ENCODE data around the gene PURB. TPM values are rescaled to one million over a fixed set of nuclear protein-coding genes. Genes with fewer than 3 reads are reported as not detected.

The PURB gene
- total and polyA plus RNA-seq, 9 of the 15 experiments (the other 6 are each of a cell fraction or from before 2014, with no cell fraction given), result 1.6 to 14.1 (median 8.8) TPM

GRCh38 chr7:44885394-44886317, at the start of gene PURB (continued):
- TF ChIP-seq, protein P1, sequence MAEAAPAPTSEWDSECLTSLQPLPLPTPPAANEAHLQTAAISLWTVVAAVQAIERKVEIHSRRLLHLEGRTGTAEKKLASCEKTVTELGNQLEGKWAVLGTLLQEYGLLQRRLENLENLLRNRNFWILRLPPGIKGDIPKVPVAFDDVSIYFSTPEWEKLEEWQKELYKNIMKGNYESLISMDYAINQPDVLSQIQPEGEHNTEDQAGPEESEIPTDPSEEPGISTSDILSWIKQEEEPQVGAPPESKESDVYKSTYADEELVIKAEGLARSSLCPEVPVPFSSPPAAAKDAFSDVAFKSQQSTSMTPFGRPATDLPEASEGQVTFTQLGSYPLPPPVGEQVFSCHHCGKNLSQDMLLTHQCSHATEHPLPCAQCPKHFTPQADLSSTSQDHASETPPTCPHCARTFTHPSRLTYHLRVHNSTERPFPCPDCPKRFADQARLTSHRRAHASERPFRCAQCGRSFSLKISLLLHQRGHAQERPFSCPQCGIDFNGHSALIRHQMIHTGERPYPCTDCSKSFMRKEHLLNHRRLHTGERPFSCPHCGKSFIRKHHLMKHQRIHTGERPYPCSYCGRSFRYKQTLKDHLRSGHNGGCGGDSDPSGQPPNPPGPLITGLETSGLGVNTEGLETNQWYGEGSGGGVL (CRISPR knock-in tag; IDR thresholded peaks at IDR 0.05), result no peak
- TF ChIP-seq HBP1 (CRISPR knock-in tag; IDR thresholded peaks at IDR 0.05), result no peak
- TF ChIP-seq GABPB2 (CRISPR knock-in tag; conservative IDR thresholded peaks at IDR 0.05), result no peak
- TF ChIP-seq ELK3 (CRISPR knock-in tag; IDR thresholded peaks at IDR 0.05), result no peak
- TF ChIP-seq PRMT5 (CRISPR knock-in tag; IDR thresholded peaks at IDR 0.05), result no peak
- TF ChIP-seq MED1 (CRISPR knock-in tag; IDR thresholded peaks at IDR 0.05; ENCODE audit: borderline replicate concordance), result no peak
- peak; percentile 91 for TF ChIP-seq HCFC1 (IDR thresholded peaks at IDR 0.05; ENCODE audit: low read depth, low read length)
- TF ChIP-seq MCM2 (IDR thresholded peaks at IDR 0.05; ENCODE audit: low read depth), result no peak
- TF ChIP-seq, protein P2, sequence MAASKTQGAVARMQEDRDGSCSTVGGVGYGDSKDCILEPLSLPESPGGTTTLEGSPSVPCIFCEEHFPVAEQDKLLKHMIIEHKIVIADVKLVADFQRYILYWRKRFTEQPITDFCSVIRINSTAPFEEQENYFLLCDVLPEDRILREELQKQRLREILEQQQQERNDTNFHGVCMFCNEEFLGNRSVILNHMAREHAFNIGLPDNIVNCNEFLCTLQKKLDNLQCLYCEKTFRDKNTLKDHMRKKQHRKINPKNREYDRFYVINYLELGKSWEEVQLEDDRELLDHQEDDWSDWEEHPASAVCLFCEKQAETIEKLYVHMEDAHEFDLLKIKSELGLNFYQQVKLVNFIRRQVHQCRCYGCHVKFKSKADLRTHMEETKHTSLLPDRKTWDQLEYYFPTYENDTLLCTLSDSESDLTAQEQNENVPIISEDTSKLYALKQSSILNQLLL (CRISPR knock-in tag; IDR thresholded peaks at IDR 0.05; ENCODE audit: borderline replicate concordance), result no peak
- TF ChIP-seq ZFP1 (CRISPR knock-in tag; IDR thresholded peaks at IDR 0.05), result no peak
- no peak for TF ChIP-seq TSC22D4 (tag; IDR thresholded peaks at IDR 0.05)
- TF ChIP-seq, protein P3, sequence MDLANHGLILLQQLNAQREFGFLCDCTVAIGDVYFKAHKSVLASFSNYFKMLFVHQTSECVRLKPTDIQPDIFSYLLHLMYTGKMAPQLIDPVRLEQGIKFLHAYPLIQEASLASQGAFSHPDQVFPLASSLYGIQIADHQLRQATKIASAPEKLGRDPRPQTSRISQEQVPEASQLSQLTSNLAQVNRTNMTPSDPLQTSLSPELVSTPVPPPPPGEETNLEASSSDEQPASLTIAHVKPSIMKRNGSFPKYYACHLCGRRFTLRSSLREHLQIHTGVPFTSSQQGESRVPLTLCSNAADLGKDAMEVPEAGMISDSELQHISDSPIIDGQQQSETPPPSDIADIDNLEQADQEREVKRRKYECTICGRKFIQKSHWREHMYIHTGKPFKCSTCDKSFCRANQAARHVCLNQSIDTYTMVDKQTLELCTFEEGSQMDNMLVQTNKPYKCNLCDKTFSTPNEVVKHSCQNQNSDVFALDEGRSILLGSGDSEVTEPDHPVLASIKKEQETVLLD (IDR thresholded peaks at IDR 0.05), result 0 out of 2 replicates have a peak, but pooled peaks have one; percentile 57
- TF ChIP-seq MYC (IDR thresholded peaks at IDR 0.05; ENCODE audit: low read depth, low read length), result peak; percentile 97
- peak; percentile 63; the same call in 1 of the 2 replicates for TF ChIP-seq MYC (CRISPR knock-in tag; IDR thresholded peaks at IDR 0.05; ENCODE audit: borderline replicate concordance, low read depth)
- TF ChIP-seq, protein P4, sequence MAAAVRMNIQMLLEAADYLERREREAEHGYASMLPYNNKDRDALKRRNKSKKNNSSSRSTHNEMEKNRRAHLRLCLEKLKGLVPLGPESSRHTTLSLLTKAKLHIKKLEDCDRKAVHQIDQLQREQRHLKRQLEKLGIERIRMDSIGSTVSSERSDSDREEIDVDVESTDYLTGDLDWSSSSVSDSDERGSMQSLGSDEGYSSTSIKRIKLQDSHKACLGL (CRISPR knock-in tag; IDR thresholded peaks at IDR 0.05; ENCODE audit: borderline replicate concordance, poor library complexity, severe bottlenecking), result no peak
- TF ChIP-seq, protein P5, sequence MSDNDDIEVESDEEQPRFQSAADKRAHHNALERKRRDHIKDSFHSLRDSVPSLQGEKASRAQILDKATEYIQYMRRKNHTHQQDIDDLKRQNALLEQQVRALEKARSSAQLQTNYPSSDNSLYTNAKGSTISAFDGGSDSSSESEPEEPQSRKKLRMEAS (CRISPR knock-in tag; IDR thresholded peaks at IDR 0.05), result peak; percentile 55; the same call in 1 of the 2 replicates
- TF ChIP-seq ZNF347 (CRISPR knock-in tag; IDR thresholded peaks at IDR 0.05; ENCODE audit: low read depth), result no peak
- TF ChIP-seq ZNF3 (CRISPR knock-in tag; IDR thresholded peaks at IDR 0.05), result no peak
- TF ChIP-seq GABPB1 (CRISPR knock-in tag; IDR thresholded peaks at IDR 0.05), result peak; percentile 96

All from K562 (cell line).